Activated CD8-positive, alpha-beta memory T cell treated with anti-CD3 and anti-CD28 coated beads, Interleukin-2, amount 50 U/mL, for 1 hour (primary cell): ENCODE measurements around the gene ELAVL3.
"Not testable (repeated sequence)": the region's sequence is repeated elsewhere in the genome, so short reads cannot be mapped to it uniquely, and the experiment has no call there.

Source experiments
- DNase-seq: peaks from one replicate; pipeline ENCODE4 v3.0.0-alpha.2; 2020; ENCODE audit errors: extremely low read depth

The ELAVL3 gene

GRCh38 chr19:11406703-11407236 lies 74.1 kb downstream of the ELAVL3 start:
- DNase-seq = not testable (repeated sequence)

DNA sequence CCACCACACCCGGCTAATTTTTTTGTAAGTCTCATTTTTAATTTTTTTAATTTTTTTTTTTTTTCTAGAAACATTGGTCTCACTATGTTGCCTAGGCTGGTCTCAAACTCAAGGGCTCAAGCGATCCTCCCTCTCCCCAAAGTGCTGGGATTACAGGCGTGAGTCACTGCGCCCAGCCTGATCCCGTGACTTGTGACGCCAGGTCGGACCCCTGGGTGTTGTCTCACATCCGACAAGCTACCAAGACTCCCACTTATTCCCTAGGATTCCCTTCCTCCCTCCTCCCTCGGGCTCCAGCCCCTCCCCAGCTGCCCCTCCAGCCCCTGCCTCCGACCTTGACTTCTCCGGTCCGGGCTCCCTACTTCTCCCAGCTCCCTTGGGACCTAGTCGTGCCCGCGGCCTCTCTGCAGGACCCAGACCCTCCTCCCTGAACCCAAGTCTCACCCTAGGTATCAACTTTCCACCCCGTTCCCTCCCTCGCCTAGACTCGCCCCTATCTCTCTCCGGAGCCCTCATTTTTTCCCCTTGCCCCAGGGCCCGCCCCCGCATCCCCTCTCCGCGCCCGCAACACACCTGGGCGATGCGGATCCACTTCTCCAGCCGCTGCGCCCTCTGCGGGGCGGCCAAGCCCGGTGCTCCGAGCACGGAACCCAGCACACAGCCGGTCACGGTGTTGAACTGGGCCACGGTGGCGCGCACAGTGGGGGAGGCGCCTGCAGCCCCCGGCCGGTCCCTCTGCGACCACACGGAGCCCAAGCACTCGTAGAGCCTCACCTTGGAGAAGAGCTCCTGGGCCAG lies 74.8 kb downstream of the ELAVL3 start:
- no peak for DNase-seq

DNA sequence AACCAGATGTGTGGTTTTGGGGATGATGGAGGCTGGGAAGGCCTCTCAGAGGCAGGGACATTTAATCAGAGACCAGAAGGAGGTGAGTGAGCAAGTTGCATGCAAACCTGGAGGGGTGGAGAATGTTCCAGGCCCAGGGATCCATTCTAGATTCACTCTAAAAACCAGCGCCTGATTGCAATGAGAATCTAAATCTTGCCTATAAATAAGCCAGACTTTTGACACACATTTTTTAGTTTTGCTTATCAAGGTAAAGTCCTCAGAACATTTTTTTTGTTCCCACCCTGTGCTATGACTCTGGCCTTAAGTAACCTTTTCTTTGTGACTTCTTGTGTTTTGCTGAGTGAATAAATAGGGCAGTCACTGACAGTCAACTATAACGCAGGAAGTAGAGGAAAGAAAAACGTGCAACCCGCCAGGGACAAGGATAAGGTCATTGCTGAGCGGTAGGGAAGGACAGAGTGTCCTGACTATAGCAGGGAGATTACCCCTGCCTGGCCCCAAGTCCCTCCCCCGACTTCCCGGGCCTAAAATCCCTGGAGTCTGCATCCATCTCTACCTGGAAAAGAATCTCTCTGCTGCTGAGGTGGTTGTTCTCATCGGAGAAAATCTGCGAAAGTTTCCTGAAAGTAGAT lies 76.1 kb downstream of the ELAVL3 start:
- DNase-seq = no peak

- DNase-seq = no peak
These were observed 78.9 kb downstream of the ELAVL3 start for GRCh38 chr19:11401808-11402543.
